ENCODE results near the gene IFNA4. TPM values are rescaled to one million over a fixed set of nuclear protein-coding genes. Genes with fewer than 3 reads are reported as not detected.
A peak's percentile ranks its signal among the peaks of the same experiment; 100 is the strongest.
"Not testable (repeated sequence)": the region's sequence is repeated elsewhere in the genome, so short reads cannot be mapped to it uniquely, and the experiment has no call there.

Gene IFNA4
- total RNA-seq, 1 experiment from 2014 or later, result not detected

DNA sequence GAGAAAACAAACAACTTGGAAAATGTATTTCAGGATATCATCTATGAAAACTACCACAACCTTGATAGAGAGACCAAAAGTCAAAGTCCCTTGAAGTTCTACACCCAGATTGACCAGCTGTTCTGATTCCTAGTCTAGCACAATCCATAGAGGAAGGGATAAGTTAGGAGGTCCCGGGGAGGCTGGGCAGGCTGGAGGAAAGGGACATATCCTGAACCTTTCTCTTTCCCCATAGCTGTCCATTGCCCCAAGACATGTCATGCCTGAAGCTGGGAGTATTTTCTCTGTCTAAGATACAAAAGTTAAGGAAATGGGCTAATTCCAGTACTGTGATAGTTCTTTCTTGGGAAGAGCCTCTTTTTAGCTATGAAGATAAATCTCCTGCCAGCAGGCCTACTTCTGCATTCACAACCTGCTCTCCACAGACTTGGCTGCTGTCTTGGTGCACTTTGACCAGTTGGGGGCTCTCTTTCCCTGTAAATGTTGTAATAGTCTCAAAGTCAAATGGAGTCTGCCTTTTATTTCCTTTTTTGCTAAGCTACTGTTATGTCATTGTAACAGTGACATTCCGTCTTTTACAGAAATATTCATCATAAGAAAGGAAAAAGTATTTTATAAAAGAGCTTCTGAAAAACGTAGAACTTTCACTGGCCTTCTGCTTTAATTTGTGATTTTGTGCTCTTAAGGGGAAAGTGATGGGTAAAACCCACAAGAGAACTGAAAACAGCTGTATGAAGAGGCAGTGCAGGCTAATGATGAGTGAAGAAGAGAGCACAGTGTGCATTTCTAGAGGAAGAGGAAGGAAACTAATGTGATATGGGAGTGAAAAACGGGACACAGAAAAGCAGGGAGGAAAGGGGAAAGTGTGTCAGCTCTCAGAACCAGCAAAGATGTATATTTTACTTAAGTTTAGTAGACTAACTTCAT is 4.3 kb downstream of the IFNA4 start:
- peak; percentile 54 for DNase-seq (ENCODE audit: low read depth, low spot score)
- in situ Hi-C loops (cut with HindIII; ENCODE audit: low pct_unique_long_range_greater_than_20kb, low sequenced_read_pairs), result not testable (repeated sequence)

DNA sequence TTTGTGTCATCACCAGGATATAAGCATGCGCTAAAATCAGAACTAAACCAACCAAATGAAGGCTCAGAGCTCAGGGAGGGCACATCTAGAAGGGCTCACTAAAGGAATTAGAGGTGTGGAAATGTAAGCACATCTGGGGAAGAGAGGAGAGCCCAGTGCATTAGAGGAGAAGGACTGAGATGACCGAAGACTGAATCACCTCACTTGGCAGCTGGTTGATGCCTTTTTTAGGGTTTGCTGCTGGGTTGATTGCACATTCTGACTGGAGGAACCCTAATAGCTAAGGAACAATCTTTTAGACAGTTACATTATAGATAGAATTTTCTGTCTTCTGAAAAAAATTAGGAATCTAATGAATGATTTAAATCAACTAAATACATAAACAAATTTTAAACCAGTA is 12.7 kb downstream of the IFNA4 start:
- no peak for DNase-seq (ENCODE audit: low read depth, low spot score)
- in situ Hi-C loops (cut with HindIII; ENCODE audit: low pct_unique_long_range_greater_than_20kb, low sequenced_read_pairs), result no loop called here

GRCh38 chr9:21172156-21172555 is 15.2 kb downstream of the IFNA4 start:
- in situ Hi-C loops (cut with HindIII; ENCODE audit: low pct_unique_long_range_greater_than_20kb, low sequenced_read_pairs), result no loop called here
- DNase-seq (ENCODE audit: low read depth, low spot score), result no peak

DNA sequence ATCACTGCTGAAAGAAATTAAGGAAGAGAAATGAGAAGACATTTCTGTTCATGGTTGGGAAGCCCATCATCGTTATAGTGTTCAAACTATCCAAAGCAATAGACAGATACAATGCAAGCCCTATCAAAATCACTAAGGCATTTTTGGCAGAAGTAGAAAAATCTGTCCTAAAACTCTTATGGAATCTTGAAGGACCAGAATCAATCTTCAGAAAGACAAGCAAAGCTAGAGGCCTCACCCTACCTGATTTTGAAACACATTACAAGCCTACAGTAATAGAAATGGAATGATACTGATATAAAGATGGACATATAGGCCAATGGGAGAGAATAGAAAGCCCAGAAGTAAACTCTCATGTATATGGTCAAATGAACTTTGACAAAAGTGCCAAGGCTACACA is 16.0 kb downstream of the IFNA4 start:
- in situ Hi-C loops (cut with HindIII; ENCODE audit: low pct_unique_long_range_greater_than_20kb, low sequenced_read_pairs), result no loop called here
- DNase-seq (ENCODE audit: low read depth, low spot score), result no peak

GRCh38 chr9:21166560-21166959 is 20.8 kb downstream of the IFNA4 start, which contains the start of gene IFNA21:
Gene IFNA21, minus strand, starts transcription at chr9:21166660. Its CDS starts 48 bp downstream, at chr9:21166612.
- DNase-seq (ENCODE audit: low read depth, low spot score); in situ Hi-C loops (cut with HindIII; ENCODE audit: low pct_unique_long_range_greater_than_20kb, low sequenced_read_pairs): not testable (repeated sequence)

DNA sequence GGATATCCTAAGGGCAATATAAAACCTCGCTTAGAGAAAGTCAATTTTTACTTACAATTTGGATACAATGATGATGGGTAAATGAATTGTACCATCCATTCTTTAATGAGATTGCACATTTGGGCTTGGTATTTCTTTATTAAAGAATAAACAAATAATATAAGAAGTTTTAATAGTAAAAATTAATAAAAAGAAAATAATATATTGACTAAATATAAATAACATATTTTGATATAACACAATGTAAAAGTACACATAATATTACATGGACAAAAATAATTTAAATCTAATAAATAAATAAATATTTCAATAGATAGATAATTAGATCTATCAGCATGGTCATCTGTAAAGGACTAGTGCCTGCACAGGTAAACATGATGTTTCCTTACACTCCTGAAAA is 21.9 kb downstream of the IFNA4 start:
- no peak for DNase-seq (ENCODE audit: low read depth, low spot score)
- in situ Hi-C loops (cut with HindIII; ENCODE audit: low pct_unique_long_range_greater_than_20kb, low sequenced_read_pairs), result no loop called here

DNA sequence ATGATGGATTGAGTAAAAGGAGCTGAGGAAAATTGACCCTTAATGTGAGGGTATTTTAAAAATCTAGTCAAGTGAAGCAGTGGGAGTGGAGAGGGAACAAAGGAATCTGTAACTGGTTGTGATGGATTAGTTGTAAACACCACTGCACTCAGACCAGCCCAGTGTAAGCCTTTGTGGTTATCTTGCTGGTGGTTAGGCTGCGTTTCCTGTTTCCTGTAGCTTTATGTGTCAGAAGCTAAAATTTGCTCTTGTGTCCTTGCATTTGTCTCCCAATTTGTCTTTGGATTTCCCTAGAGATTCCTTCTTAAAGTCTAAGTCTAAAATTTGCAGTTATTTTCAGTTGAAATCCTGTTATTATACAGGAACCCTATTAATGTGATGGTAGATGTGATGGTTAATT is 27.2 kb downstream of the IFNA4 start:
- in situ Hi-C loops (cut with HindIII; ENCODE audit: low pct_unique_long_range_greater_than_20kb, low sequenced_read_pairs), result no loop called here
- DNase-seq (ENCODE audit: low read depth, low spot score), result no peak

GRCh38 chr9:21155501-21155900 is 31.9 kb downstream of the IFNA4 start:
- in situ Hi-C loops (cut with HindIII; ENCODE audit: low pct_unique_long_range_greater_than_20kb, low sequenced_read_pairs), result no loop called here
- no peak for DNase-seq (ENCODE audit: low read depth, low spot score)

DNA sequence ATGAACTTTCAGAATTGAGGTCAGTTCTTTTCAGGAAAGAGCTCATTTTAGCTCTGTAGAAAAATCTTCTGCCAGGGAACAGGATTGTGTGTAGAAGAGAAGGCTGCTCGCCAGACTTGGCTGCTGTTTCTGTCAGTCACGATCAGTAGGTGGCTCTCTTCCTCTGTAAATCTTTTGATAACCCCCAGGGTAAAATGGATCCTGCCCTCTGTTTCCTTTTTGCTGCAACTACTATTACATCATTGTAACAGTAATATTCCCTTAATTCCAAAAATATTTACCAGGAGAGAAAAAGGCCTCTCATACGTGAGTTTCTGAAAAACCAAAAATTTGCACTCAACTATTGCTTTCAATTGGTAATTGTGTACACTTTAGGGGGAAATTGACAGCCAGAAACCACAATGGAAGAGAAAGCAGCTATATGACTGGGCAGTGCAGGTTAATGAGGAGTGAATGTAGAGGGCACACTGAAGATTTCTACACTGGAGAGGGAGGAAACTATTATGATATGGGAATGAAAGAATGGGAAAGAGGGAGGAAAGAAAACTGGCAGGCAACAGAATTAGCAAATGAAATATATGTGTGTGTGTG is 33.3 kb downstream of the IFNA4 start:
- peak; percentile 56 for DNase-seq (ENCODE audit: low read depth, low spot score)
- in situ Hi-C loops (cut with HindIII; ENCODE audit: low pct_unique_long_range_greater_than_20kb, low sequenced_read_pairs), result no loop called here

GRCh38 chr9:21153336-21154017 is 33.9 kb downstream of the IFNA4 start:
- DNase-seq (ENCODE audit: low read depth, low spot score), result no peak
- in situ Hi-C loops (cut with HindIII; ENCODE audit: low pct_unique_long_range_greater_than_20kb, low sequenced_read_pairs), result no loop called here

GRCh38 chr9:21144603-21145002 is 42.8 kb downstream of the IFNA4 start:
- no peak for DNase-seq (ENCODE audit: low read depth, low spot score)
- in situ Hi-C loops (cut with HindIII; ENCODE audit: low pct_unique_long_range_greater_than_20kb, low sequenced_read_pairs), result no loop called here

- peak; percentile 15 for DNase-seq (ENCODE audit: low read depth, low spot score)
- in situ Hi-C loops (cut with HindIII; ENCODE audit: low pct_unique_long_range_greater_than_20kb, low sequenced_read_pairs), result no loop called here
Measured at GRCh38 chr9:21141427-21141882, 45.9 kb downstream of the IFNA4 start, which contains the start of gene IFNW1. Gene IFNW1, minus strand, starts transcription at chr9:21141832. Its CDS starts 262 bp downstream, at chr9:21141570.

DNA sequence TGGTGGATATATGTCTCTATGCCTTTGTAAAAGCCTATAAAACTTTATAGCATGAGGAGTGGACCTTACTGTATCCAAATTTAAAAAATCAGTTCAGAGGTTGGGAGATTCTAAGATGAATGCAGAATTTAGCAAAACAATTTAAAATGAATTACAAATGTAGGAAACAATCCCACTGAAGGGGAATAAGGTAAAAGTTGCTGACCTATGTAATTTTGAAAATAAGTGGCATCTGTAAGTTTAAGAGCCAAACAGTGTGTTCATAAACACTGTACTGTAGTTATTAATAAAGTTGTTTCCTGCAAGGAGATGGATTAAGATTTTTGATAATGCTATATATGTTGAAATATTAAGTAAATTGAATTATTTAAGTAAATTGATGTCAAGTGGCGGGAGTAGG is 50.4 kb downstream of the IFNA4 start:
- no peak for DNase-seq (ENCODE audit: low read depth, low spot score)
- in situ Hi-C loops (cut with HindIII; ENCODE audit: low pct_unique_long_range_greater_than_20kb, low sequenced_read_pairs), result no loop called here

Small RNA genes within 50 kb of the gene (small RNA-seq; reads per million reads assigned to genes)
- gene RF00019, result 0 reads per million in 2 experiments

Other genes starting within 250 kb of the IFNA4 start
- 1.1 and 1.4 TPM in 2 replicates for gene HACD4, start 155.9 kb downstream of the IFNA4 start, total RNA-seq (2014; rRNA removed; shearing (Covaris generic))
- gene IFNB1, start 109.6 kb downstream of the IFNA4 start, total RNA-seq (2014; rRNA removed; shearing (Covaris generic)), result not detected in 2 replicates
- not detected in 2 replicates for gene IFNW1, start 45.8 kb downstream of the IFNA4 start, total RNA-seq (2014; rRNA removed; shearing (Covaris generic))
- gene IFNA21, start 20.9 kb downstream of the IFNA4 start, total RNA-seq (2014; rRNA removed; shearing (Covaris generic)), result not detected in 2 replicates
- not detected in 2 replicates for gene IFNA7, start 14.6 kb upstream of the IFNA4 start, total RNA-seq (2014; rRNA removed; shearing (Covaris generic))
- not detected in 2 replicates for gene IFNA10, start 19.6 kb upstream of the IFNA4 start, total RNA-seq (2014; rRNA removed; shearing (Covaris generic))
- not detected in 2 replicates for gene IFNA16, start 29.7 kb upstream of the IFNA4 start, total RNA-seq (2014; rRNA removed; shearing (Covaris generic))
- gene IFNA17, start 40.6 kb upstream of the IFNA4 start, total RNA-seq (2014; rRNA removed; shearing (Covaris generic)), result not detected in 2 replicates
- gene IFNA14, start 52.4 kb upstream of the IFNA4 start, total RNA-seq (2014; rRNA removed; shearing (Covaris generic)), result not detected in 2 replicates
- not detected in 2 replicates for gene IFNA5, start 117.7 kb upstream of the IFNA4 start, total RNA-seq (2014; rRNA removed; shearing (Covaris generic))
- gene KLHL9, start 147.8 kb upstream of the IFNA4 start, total RNA-seq (2014; rRNA removed; shearing (Covaris generic)), result 19.9 and 21.3 TPM in 2 replicates
- gene IFNA6, start 163.3 kb upstream of the IFNA4 start, total RNA-seq (2014; rRNA removed; shearing (Covaris generic)), result not detected in 2 replicates
- gene IFNA13, start 180.5 kb upstream of the IFNA4 start, total RNA-seq (2014; rRNA removed; shearing (Covaris generic)), result not detected in 2 replicates
- gene IFNA2, start 197.8 kb upstream of the IFNA4 start, total RNA-seq (2014; rRNA removed; shearing (Covaris generic)), result not detected in 2 replicates
- gene IFNA8, start 221.5 kb upstream of the IFNA4 start, total RNA-seq (2014; rRNA removed; shearing (Covaris generic)), result not detected in 2 replicates